HG03520 (cell line): ENCODE results near the gene ZSCAN29.
"Not testable (repeated sequence)": the region's sequence is repeated elsewhere in the genome, so short reads cannot be mapped to it uniquely, and the experiment has no call there.

Source experiments
- ATAC-seq: cut with Tn5 transposase; IDR thresholded peaks from one replicate; pipeline ENCODE4 v1.9.1; 2021; ENCODE audit warnings: mild to moderate bottlenecking, moderate library complexity; ENCODE audit not compliant: unreplicated experiment

Gene ZSCAN29

GRCh38 chr15:43370975-43371974, at the start of gene ZSCAN29, which contains the start of gene TUBGCP4:
TSS of gene ZSCAN29 (minus strand) at chr15:43371043. CDS start at chr15:43369913, 1,130 bp downstream.
TSS of gene TUBGCP4 (plus strand) at chr15:43371101. CDS start at chr15:43371355, 254 bp downstream.
- ATAC-seq: peak; percentile 64

DNA sequence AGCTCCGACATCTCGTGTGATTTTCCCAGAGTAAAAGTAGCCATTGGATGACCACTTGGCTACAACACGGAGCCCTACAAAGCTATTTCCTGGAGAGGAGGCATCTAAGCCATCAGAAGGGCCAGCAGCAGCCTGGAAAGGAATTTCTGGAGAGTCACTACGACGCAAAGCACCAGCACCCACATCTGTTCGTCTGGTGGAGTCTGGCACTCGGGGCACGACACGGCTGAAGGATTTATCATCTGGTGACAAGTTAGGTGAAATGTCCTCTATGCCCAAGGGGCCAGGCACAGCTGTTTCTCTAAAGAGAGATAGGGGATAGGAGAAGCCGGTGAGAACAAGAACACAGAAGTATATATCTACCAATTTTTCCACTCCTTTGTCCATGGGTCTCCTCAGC, 49.6 kb upstream of the ZSCAN29 start:
- ATAC-seq: no peak

DNA sequence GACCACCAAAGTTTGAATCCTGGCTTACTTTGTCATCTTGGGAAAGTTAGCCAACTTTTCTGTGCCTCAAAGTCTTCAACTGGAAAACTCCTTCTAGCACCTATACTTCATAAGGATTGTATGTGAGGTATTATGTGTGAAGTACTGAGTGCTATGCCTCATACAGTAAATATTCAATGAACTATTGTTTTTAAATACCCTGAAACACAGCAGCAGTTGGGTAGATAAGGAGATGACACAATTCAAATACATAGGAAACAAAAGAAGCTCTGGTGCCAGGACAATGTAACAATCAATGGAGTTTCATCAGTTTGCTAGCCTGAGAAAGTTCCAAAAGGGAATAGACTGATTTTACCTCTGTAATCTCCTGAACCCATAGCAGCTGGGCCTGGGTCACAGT, 43.4 kb upstream of the ZSCAN29 start:
- no peak for ATAC-seq

GRCh38 chr15:43412096-43412495, 41.3 kb upstream of the ZSCAN29 start:
- no peak for ATAC-seq

- no peak for ATAC-seq
These were observed 39.9 kb upstream of the ZSCAN29 start for GRCh38 chr15:43410572-43411214.

GRCh38 chr15:43408789-43409188, 37.9 kb upstream of the ZSCAN29 start:
- no peak for ATAC-seq

GRCh38 chr15:43406808-43407207, 36.0 kb upstream of the ZSCAN29 start:
- no peak for ATAC-seq

GRCh38 chr15:43406189-43406588, 35.3 kb upstream of the ZSCAN29 start:
- ATAC-seq: no peak

DNA sequence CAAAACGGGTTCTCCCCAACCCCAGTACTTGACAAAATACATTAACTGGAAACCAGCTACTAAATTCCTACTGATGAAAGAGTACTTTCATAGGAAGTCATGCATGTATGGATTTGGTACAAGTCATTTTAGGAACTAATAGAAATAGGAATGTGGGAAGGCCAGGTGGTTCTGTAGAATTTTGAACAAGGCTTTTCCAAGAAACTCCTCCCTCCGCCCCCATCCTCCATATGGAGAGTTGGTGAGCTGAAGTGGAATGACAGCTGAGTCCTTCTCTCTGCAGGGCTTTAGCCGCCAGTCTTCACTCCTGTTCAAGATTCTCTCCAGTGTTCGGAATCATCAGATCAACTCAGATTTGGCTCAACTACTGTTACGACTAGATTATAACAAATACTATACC, 33.3 kb upstream of the ZSCAN29 start:
- no peak for ATAC-seq

DNA sequence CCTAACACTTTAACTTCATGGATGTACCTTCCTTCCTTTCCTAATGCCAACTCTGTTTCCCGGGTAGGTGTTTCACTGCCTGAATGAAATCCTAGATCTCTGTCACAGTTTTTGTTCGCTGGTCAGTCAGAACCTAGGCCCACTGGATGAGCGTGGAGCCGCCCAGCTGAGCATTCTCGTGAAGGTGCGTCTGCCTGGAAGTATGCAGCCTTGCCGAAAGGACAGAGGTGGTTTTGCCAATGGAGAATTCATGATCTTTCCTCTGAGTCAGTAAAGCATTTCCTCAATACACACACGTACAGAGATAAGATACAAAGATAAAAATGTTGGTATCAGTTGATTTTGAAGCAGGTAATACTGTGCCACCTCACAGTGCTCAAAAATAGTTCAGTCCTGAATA, 32.8 kb upstream of the ZSCAN29 start:
- ATAC-seq: no peak

GRCh38 chr15:43402255-43402654, 31.4 kb upstream of the ZSCAN29 start:
- ATAC-seq: no peak

- not testable (repeated sequence) for ATAC-seq
These were observed 22.7 kb upstream of the ZSCAN29 start for GRCh38 chr15:43393592-43393991.

DNA sequence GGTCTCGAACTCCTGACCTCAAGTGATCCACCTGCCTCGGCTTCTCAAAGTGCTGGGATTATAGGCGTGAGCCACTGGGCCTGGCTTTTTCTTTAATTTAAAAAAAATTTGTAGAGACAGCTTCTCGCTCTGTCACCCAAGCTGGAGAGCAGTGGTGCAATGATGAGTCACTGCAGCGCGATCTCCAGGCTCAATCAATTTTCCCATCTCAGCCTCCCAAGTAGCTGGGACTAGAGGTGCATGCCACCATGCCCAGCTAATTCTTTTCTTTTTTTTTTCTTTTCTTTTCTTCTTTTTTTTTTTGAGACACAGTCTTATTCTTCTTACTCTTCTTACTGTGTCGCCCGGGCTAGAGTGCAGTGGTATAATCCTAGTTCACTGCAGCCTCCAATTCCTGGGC, 19.9 kb upstream of the ZSCAN29 start:
- ATAC-seq: no peak

DNA sequence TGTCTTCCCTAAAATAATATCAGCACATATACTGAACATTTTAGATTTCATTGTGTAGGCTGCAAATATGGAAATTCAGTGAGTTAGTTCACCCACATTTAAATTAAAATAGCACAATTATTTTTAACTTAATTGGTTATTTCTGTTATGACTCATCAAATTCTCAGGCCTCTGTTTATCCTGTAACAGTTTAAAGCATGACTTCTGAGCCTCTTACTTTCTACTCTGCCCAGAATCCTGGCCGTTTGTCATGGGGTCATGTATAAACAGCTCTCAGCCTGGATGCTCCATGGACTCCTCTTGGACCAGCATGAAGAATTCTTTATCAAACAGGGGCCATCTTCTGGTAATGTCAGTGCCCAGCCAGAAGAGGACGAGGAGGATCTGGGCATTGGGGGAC, 12.2 kb upstream of the ZSCAN29 start:
- ATAC-seq: no peak

- ATAC-seq: no peak
These were observed 11.5 kb upstream of the ZSCAN29 start for GRCh38 chr15:43382310-43382709.

DNA sequence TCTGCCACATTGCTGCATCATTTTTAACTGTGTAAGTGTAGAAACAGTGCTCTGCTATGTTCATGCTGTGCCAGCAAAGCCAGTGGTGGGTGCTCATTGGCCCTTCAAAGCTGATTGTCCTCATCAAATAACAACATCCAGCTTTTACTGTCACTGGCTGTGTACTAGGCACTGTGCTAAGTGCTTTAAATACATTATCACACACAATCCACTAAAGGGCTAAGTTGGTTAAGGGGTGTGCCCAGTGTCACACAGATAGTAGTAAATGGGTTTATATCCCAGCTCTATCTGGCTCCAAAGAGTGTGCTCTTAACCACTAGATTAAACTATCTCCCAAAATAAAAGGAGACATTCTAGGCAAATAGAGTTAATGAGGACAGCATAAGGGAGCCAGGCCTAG, 7.8 kb upstream of the ZSCAN29 start:
- ATAC-seq: no peak

DNA sequence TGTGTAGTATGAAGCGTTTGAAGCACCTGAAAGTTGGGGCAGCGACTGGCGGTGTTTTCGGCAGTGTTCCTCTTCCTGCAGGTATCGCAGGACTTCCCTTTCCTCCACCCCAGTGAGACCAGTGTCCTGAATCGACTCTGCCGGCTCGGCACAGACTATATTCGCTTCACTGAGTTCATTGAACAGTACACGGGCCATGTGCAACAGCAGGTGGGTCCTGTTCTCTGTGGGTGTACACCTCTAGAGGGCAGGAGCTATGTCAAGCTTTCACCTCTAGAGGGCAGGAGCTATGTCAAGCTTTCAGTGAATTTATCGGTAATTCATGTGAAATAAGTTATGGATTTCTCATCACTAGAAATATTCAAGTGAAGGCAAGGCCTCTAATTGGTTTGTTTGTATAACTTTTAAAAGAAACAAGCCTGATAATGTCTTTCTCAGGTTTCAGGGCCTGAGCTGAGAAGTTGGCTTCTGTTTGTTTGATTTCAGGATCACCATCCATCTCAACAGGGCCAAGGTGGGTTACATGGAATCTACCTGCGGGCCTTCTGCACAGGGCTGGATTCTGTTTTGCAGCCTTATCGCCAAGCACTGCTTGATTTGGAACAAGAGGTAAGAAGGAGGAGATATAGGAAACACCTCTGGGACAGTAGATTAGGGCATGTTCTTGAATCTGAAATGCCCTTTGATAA, 5.3 kb upstream of the ZSCAN29 start:
- no peak for ATAC-seq

GRCh38 chr15:43370310-43370974, 401 bp downstream of the ZSCAN29 start:
- no peak for ATAC-seq

GRCh38 chr15:43361313-43361903, 9.4 kb downstream of the ZSCAN29 start:
- no peak for ATAC-seq

DNA sequence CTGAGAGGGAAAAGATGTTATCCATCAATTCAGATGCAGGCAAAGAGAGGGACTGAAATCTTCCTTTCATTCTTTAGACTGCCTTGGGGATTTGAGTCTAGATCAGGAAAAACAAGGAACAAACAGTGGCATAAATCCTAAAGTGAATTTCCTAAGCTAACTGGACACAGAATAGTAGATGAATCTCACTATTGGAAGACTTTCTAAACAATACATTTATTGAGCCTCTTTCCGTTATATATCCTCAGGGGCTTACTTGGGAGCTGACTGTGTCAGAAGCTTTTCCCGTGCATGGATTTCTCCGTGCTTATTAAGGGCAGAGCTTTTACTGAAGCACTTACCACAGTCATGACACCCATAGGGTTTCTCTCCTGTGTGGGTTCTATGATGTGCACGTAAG, 10.0 kb downstream of the ZSCAN29 start:
- no peak for ATAC-seq
